Measurements from ENCODE around the gene SHISA4. TPM values are rescaled to one million over a fixed set of nuclear protein-coding genes. Genes with fewer than 3 reads are reported as not detected.
A peak's percentile ranks its signal among the peaks of the same experiment; 100 is the strongest.
"Not testable (repeated sequence)": the region's sequence is repeated elsewhere in the genome, so short reads cannot be mapped to it uniquely, and the experiment has no call there.

SHISA4 gene
- total RNA-seq = 8.6 TPM
- long read RNA-seq, transcript SHISA4-201 (5 exons, 1,341 nt) = major isoform, 21 of 24 reads
- long read RNA-seq, partial matches to known transcripts = 1 of 24 reads
- long read RNA-seq, other reads (novel, unspliced or antisense) = 2 of 24 reads

GRCh38 chr1:201888282-201889089 lies at the start of gene SHISA4:
Gene SHISA4, plus strand, starts transcription at chr1:201888898. Its CDS starts 97 bp downstream, at chr1:201888995.
- Histone ChIP-seq H3K27ac (peak within 1 kb of the TSS; percentile 36), H3K9me3 (no peaks in the 10 kb centered on the region), H3K4me1 (peaks cover 26% of the 10 kb centered on the region), H3K27me3 (peaks cover 5% of the 10 kb centered on the region), H3K4me3 (peak within 1 kb of the TSS; percentile 71), H3K36me3 (no peaks in the 10 kb centered on the region)
- intact Hi-C loops (cut with DNase I) = no loop called here
- ATAC-seq = peak; percentile 93
- DNase-seq = peak; percentile 91
- TF ChIP-seq CTCF (IDR thresholded peaks at IDR 0.05) = no peak

GRCh38 chr1:201839089-201839488 lies 49.6 kb upstream of the SHISA4 start:
- H3K4me3 ChIP-seq; H3K36me3 ChIP-seq; H3K4me1 ChIP-seq; H3K9me3 ChIP-seq; intact Hi-C loops (cut with DNase I); ATAC-seq; DNase-seq; H3K27me3 ChIP-seq; H3K27ac ChIP-seq: not testable (repeated sequence)

GRCh38 chr1:201840055-201840454 lies 48.6 kb upstream of the SHISA4 start:
- no peaks in the 10 kb centered on the region for H3K9me3 ChIP-seq
- no peaks in the 10 kb centered on the region for H3K4me1 ChIP-seq
- H3K36me3 ChIP-seq = peaks cover 6% of the 10 kb centered on the region
- H3K27me3 ChIP-seq = no peaks in the 10 kb centered on the region
- DNase-seq (no peak), ATAC-seq (no peak)
- intact Hi-C loops (cut with DNase I) = no loop called here
- no peak overlapping the region for H3K4me3 ChIP-seq
- no peak for TF ChIP-seq CTCF (IDR thresholded peaks at IDR 0.05)
- no peak overlapping the region for H3K27ac ChIP-seq

- intact Hi-C loops (cut with DNase I) = no loop called here
- DNase-seq (no peak), ATAC-seq (no peak)
- Histone ChIP-seq H3K4me1 (no peaks in the 10 kb centered on the region), H3K27me3 (no peaks in the 10 kb centered on the region), H3K27ac (no peak overlapping the region), H3K9me3 (no peaks in the 10 kb centered on the region), H3K36me3 (peaks cover 6% of the 10 kb centered on the region), H3K4me3 (no peak overlapping the region)
- TF ChIP-seq CTCF (IDR thresholded peaks at IDR 0.05) = no peak
These were observed 48.2 kb upstream of the SHISA4 start for GRCh38 chr1:201840490-201840889.

- ATAC-seq = no peak
These were observed 47.3 kb upstream of the SHISA4 start for GRCh38 chr1:201841265-201841912.

More at GRCh38 chr1:201841265-201841912, 47.3 kb upstream of the SHISA4 start:
- H3K9me3 ChIP-seq = no peaks in the 10 kb centered on the region
- H3K36me3 ChIP-seq = peaks cover 6% of the 10 kb centered on the region
- TF ChIP-seq CTCF (IDR thresholded peaks at IDR 0.05) = no peak
- no peak overlapping the region for H3K27ac ChIP-seq
- H3K4me1 ChIP-seq = no peaks in the 10 kb centered on the region
- no peak overlapping the region for H3K4me3 ChIP-seq
- H3K27me3 ChIP-seq = no peaks in the 10 kb centered on the region
- no peak for DNase-seq
- intact Hi-C loops (cut with DNase I) = no loop called here
